HuH-7.5 (cell line): ENCODE data around the gene DNAJC5.
"Not testable (repeated sequence)": the region's sequence is repeated elsewhere in the genome, so short reads cannot be mapped to it uniquely, and the experiment has no call there.

ENCODE experiments used
- DNase-seq: peaks from one replicate; pipeline ENCODE4 v3.0.0; 2011; ENCODE audit warnings: low spot score

The DNAJC5 gene

DNA sequence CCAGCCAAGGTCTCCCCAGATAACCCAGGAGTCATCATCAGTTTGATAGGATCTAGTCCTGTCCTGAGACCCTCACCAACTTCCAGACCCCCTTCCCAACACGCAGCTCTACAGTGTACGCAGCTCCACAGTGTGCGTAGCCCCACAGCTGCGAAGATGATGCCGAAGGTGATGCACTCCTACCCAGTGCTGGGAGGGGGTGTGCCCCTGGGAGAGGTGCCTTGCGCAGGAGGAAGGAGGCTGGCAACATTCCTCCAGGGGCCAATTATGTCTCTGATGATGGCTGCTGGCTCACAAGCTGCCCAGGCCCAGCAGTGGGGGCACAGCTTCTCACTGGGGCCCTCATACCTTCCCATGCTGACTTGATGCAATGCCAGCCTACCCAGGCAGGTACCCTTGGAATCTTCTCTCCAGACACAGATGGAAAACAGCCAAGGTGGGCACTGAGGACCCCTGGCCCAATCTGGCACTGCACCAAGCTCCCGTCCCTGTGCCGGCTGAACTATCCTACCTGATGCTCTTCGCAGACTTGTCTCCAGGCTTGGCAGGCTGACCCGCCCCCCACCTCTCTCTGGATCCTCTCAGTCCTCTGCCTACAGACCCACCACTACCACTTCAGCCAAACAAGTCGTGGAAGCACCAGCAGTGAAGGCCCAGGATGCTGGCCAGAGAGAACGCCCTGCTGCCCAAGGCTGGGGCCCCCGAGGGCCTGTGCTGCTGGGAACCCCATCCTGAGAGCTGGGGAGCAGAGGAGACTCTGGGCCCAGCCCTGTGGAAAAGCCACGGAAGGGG is 73.4 kb downstream of the DNAJC5 start:
- DNase-seq, result no peak

DNA sequence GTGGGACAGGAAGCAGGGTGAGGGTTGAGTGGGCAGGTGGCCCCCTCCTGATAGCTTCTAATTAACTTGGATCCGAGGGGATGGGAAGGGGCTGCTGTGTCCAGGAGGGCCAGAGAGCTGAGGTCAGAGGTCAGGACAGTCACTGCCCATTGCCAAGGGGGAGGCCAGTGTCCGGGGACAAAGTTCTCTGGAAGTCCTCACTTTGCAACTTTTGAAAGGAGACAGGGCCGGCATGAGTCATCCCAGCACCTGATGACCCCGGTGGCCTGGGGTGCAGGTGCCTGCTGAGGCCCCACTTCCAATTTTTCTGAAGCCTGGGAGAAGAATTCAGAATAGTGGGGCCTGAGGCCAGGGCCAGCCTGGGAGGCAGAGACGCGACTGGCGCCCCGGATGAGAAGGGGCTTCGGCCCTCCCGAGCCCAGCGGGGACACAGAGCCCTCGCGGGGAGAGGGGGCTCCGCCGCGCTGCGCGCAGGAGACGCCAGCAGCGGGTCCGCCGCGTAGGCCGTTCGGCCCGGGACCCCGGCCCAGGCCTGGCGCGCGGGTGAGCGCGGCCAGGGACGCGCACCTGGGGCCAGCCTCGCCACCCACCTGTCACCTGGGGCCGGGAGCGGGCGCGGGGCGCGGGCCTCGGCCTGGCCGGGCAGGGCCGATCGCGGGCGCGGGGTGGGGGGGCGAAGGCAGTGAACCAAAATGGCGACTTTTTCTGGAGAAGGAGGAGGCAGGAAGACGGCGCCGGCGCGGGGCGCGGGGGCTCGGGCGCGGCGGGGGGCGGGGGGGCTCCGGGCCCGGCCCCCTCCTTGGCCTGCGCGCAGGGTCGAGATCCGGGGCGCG is 74.2 kb downstream of the DNAJC5 start:
- DNase-seq, result no peak

DNA sequence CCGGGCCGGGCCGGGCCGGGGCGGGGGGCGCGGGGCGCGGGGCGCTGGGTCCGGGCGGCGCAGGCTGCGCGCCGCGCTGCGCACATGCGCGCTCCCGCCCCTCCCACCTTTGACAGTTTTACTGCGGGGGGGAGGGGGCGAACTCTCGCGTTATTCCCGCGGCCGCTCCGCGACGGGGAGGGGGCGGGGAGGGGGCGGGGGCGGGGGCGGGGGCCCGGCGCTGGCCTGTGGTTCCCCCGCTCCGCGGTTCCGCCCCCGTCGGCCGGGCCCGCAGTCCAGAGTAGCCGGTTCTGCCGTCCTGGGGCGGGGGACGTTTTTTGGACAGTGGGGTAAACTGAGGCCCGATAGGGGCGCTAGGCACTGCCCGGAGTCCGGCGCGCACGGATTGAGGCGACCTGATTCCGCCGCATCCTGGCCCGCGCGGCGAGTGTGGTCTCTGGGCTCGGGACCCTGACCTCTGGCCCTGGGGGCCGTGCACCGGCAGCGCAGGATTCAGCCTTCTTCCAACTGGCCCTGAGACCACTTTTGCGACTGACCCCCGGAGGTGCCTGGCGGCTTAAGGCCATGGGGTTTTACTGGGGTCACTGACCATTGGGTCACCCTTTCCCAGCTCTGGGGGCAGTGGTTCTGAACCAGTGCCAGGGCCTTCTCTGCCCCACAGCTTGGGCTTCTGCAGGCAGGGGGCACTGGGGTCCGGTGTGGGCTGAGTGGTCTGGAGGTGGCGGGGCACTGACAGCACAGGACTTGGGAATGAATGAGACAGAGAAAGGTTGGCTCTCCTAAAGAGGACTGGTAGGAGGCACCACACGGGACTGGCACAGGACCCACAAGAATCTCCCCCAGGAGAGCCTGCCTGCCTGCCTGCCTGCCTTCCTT is 75.2 kb downstream of the DNAJC5 start, which contains the start of gene ZNF512B:
Gene ZNF512B (minus strand): TSS at position 93 of the 876 bp plus-strand sequence. CDS start 1,980 bp downstream, outside the sequence.
- no peak for DNase-seq

DNA sequence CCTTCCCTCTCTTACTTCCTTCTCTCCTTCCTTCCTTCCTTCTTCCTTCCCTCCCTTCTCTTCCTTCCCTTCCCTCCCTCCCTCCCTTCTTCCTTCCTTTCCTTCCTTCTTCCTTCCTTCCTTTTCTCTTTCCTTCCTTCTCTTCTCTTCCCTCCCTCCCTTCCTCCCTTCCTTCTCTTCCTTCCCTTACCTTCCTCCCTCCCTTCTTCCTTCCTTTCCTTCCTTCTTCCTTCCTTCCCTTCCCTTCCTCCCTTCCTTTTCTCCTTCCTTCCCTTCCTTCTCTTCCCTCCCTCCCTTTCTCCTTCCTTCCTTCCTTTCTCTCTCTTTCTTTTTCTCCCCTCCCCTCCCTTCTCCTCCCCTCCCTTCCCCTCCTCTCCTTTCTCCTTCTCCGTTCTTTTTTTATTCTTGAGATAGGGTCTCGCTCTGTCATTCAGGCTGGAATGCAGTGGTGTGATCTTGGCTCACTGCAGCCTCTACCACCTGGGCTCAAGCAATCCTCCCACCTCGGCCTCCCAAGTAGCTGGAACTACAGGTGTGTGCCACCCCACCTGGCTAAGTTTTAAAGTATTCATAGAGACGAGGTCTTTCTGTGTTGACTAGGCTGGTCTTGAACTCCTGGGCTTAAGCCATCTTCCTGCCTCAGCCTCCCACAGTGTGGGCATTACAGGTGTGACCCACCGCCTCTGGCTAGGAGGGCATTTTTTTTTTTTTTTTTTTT is 75.9 kb downstream of the DNAJC5 start:
- DNase-seq, result no peak

DNA sequence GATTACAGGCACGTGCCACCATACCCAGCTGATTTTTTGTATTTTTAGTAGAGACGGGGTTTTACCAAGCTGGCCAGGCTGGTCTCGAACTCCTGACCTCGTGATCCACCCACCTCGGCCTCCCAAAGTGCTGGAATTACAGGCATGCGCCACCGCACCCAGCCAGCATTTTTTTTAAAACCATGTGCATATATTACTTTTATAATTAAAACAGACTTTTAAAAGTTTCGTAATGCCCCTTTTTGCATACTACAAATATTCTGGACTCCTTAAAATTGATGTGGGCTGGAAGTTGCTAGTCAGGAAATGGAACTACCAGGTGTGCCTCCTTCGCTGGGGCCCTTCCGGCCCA is 77.0 kb downstream of the DNAJC5 start:
- not testable (repeated sequence) for DNase-seq

DNA sequence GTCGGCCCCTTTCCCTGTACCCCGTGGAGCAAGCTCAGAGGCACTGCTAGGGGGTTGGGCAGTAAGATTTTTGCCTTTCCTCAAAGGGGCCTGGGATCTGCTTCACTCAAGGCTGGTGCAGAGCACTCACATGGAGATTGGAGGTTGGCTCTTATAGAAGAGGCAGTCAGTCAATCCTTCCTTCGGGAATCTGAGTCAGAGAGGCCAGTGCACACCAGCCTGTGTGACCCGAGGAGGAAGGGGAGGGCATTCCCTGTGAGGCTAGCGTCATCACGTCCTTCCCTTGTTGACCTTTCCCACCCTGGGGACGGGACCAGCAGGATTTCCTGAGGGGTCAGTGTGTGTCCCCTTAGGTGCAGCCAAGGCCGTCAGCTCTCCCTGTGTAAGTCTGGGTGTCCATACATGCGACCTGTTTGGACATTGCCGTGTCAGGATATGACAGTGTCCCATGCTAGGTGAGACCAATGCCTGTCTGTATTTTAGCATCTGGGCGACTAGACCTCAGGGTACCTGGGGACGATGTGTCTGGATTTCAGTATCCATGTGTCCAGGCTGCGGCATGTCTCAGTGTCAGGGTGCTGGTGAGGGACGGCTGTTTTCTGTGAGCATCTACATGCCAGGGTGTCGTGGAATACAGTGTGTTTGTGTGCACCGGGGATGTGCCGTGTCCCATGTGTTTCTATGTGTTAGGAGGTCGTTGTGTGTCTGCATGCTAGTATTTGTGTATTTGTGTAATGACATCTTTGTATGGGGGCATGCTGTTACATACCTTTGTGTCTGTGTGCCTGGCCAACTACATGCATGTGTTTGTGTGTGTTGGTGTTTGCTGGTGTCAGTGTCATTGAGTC is 77.6 kb downstream of the DNAJC5 start:
- no peak for DNase-seq

DNA sequence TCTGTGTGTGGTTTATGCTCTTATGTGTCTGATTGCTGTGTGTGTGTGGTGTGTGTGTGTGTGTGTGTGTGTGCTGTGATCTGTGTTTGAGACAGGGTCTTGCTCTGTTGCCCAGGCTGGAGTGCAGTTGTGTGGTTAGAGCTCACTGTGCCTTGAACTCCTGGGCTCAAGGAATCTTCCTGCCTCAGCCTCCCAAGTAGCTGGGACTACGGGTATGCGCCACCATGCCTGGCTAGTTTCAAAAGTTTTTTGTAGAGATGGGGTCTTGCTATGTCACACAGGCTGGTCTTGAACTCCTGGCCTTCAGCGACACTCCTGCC is 78.2 kb downstream of the DNAJC5 start:
- DNase-seq, result no peak

DNA sequence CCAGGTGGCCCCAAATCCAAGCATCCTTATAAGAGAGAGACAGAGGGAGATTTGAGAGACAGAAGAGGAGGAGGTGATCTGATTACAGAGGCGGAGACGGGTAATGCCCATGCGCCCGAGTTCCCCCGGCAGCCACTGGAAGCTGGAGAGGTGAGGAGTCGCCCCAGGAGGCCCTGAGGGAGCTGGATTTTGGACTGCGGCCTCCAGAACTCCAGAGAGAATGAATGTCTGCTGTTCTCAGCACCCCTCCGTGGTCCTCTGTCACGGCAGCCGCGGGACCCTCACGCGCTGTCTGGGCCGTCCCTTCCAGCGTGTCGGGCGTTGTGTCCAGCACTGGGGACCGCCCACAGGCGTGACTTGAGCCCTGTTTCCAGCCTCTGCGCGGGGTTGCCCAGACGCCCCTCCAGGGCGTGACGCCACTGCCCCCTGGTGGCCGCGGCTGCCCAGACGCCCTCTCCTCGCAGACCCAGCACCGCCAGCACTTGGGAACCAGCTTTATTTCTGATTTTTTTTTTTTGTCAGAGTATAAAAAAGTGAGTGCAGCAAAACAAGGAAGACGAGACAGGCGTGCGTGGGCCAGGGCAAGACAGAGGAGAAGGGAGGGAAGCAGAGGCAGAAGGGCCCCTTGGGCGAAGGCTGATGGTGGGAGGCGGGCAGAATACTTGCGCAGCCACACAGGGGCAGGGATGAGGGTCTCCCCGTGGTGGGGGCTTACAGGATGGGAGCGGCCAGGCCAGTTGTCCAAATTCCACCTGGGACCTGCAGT is 78.9 kb downstream of the DNAJC5 start:
- DNase-seq, result peak; percentile 99

DNA sequence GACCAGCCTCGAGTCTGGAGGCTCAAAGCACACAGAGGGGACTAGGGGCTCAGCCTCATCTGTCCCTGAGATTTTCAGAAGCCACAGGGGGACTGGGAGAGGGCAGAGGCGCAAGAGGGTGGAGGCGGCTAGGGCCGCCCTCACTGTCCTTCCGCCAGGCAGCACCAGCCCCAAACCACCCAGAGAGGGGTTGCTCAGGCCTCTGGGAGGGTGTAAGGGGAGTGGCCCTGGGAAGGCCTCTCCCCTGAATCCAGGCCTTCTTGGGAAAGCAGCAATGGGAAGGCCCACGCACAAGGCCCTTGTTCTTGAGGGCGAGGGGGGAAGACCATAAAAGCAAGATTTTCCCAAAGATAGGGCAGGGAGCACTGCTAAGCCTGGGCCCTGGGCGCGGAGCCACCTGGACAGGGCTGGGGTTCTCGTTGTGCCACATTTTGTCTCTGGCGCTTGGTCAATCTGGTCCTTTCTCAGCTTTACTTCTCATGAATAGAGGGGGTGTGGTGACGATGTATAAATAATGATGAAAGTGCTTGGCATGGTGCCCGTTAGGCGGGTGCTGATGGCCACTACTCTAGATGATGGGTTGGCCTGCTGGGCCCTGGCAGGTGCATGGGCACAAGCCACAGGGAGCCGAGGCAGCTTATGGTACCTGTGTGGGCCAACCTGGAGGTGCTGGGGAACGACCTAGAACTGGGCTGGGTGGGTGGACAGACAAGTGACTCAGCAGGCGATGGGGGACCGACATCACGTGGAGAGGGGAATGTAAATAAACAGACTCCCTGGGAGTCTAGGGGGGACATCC is 79.7 kb downstream of the DNAJC5 start:
- DNase-seq, result peak; percentile 22

DNA sequence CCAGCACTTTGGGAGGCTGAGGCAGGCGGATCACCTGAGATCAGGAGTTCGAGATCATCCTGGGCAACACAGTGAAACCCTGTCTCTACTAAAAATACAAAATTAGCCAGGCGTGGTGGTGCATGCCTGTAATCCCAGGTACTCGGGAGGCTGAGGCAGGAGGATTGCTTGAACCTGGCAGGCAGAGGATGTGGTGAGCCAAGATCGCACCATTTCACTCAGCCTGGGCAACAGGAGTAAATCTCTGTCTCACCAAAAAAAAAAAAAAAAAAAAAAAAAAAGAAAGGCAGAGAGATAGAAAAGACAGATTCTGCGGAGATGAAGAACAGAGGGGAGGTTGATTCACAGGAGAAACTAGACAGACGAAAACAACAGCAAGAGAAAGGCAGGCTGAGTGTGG is 81.6 kb downstream of the DNAJC5 start:
- not testable (repeated sequence) for DNase-seq

DNA sequence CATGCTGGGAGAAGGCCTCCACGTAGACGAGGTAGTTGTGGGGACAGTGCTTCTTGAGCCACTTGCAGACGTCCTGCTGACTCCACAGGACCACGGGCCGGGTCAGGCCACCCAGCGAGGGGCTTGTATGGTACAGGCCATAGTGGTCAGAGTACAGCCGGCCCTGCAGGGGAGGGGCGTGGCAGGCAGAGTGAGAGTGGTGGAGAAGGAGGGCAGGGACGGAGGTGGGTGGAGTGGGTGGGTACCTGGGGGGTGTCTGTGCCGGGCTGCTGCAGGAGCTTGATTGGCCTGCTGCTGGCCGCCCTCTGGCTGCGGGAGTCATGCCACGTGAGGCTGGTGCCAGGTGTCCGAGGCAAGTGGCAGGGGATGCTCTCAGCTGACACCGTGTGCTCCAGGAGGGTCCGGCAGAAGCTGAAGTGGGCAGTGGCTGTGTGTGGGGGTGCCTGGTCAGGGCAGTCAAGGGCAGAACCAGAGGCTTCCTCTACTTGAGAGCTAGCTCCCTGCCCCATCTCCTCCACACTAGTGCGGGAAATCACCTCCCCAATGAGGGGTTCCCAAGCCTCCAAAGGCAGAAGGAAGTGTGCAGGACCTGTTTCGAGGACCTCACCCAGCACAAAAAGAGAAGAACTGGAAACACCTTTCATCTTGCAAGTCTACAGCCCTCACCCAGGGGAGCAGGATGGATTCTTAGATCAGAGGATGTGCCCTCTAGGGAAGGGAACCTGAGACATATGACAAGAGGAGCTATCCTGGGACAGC is 82.2 kb downstream of the DNAJC5 start:
- DNase-seq, result no peak

DNA sequence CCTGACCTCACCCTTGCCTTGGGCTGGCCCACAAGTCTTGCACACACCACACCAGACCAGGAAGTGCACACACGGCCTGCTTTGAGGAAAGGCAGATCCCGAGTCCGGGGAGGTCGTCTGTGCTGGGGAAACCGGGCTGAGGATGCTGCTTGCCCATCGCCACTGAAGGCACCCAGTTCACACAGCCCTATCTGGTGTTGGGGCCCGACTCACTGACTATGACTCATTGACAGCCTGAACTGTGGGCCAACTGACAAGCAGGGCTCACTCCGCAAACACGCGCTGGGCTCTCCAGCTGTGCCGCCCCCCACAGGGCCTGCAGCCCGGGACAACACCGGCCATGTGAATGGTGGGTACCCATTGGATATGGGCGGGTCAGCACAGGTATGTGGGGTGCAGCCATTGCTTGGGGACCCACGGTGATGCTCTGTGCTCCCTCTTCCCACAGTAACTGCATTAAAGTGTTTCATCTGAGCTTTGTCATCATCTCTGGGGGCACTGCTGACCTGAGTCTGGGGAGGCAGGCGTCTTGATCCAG is 82.9 kb downstream of the DNAJC5 start:
- DNase-seq, result peak; percentile 27

DNA sequence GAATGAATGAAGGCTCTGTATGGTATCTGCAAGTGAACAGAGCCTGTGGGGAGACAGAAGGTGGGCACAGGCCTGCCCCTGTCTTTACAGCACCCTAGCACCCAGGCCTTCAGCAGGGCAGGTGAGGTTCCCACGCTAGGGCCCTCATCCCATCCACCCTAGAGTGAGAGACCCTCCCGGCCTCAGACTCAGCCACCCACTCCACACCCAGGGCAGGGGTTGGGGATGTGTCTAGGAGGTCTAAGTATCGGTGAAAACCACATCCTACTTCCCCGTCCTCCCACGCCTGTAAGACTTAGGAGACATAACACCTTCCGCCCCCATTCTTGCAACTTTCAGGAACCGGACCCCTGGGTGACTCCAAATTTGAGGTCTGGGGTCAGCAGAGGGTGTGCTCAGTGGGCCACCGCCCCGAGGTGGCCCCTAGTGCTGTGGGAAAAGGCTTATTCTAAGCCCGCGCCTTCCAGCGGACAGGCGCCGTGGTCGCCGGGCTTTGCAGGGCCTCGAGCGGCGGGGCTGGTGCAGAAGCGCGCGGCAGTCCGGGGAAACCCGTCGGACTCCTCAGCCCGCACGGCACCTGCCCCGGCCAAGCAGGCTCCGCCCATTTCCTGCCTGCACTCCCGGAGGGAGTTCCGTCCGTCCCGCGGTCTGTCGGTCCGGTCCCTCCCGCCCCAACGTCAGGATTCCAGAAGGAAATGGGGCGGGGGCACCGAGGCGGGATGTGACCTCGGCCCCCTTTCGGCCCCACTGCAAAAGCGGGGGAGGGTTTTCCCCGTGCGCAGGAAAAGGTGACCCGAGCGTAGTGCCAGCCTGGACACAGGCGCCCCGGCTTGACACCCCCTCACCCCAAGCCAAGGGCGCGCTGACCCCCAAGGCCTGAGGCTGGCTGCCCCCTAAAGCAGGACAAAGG is 83.6 kb downstream of the DNAJC5 start:
- peak; percentile 89 for DNase-seq

DNA sequence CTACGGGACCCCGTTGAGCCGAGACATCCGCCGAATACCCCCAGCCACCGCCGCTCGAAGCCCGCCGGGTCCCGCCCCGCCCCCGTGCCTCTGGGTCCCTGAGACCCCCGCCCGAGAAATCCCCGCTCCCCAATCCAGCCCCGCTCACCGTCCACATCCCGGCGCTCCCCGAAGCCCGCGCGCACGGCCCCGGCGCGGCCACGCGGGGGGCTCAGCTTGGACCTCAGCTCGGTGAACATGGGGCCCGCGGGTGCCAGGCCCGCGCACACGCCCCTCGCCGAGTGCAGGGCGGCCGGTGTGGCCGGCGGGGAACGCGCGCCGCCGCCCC is 84.3 kb downstream of the DNAJC5 start:
- DNase-seq, result peak; percentile 43

DNA sequence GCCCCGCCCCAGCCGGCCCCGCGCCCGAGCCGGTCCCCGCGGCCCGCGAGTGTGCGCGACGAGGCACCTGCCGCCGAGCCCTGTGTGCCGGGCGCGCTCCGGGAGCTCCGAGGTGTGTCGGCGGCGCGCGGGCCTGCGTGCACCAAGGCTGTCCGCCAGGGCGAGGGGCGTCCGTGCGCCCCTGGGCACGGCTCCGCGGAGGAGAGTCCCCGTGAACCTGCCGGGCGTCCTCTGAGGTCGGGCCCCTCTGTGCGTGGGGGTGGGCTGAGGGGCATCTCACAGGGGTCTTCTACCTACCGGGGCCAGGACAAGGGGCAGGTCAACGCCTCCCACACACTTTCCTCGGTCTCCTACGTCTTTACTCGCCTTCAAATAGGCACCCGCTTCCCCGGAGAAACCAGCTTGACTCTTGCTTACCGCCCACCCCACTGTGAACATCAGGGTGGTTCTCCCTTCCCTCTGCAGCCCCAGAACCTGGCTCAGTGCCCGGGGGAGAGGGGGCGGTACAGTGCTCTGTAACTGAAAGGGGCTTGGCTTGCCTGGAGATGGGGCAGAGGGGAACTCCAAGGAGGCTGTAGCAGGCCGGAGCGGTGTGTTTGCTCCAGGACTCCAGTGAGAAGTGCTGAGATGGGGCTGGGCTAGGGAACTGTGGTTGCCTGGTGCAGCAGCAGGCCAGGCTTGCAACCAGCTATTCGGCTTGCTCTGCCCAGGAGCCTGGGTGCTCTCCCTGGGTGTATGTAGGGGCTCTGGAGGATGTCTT is 84.8 kb downstream of the DNAJC5 start, which contains the start of gene SAMD10:
Gene SAMD10 (minus strand): TSS at position 86 of the 760 bp plus-strand sequence. CDS start 175 bp downstream, outside the sequence.
- peak; percentile 83 for DNase-seq

DNA sequence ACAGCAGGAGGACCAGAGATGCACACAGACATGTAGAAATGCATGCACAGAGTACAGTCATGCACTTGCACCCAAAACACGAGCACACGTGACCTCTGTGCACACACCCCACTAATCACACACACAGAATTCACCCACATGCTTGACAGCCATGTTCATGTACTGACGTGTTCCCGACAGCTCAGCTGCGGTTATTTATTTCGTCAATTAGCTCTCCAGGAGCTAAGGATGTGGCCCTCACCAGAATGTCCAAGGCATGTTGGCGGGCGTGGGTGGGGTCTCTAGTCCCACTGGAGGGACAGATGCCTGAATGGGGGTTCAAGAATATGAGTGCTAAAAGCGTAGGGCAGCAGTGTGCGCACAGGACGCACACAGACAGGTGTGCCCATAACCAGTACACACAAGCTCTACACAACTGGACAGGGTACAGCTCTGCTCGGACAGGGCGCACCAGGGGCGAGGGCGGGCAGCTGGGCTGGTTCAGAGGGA is 85.4 kb downstream of the DNAJC5 start:
- DNase-seq, result no peak
